Ishikawa (cell line): ENCODE results near the gene LSM2.

Experiments
- CEBPB ChIP-seq: IDR thresholded peaks from 2 replicates; pipeline ENCODE4 v1.6.1; 2012
- CREB1 ChIP-seq: IDR thresholded peaks from 2 replicates; pipeline ENCODE4 v1.6.1; 2012; ENCODE audit warnings: low read depth
- EGR1 ChIP-seq: IDR thresholded peaks from 2 replicates; pipeline ENCODE4 v1.6.1; 2012
- EP300 ChIP-seq: IDR thresholded peaks from 2 replicates; pipeline ENCODE4 v1.6.1; 2012; ENCODE audit warnings: borderline replicate concordance
- MAX ChIP-seq: IDR thresholded peaks from 2 replicates; pipeline ENCODE4 v1.6.1; 2012
- NFIC ChIP-seq: IDR thresholded peaks from 2 replicates; pipeline ENCODE4 v1.6.1; 2012
- RAD21 ChIP-seq: IDR thresholded peaks from 2 replicates; pipeline ENCODE4 v1.6.1; 2012; ENCODE audit warnings: low read depth
- REST ChIP-seq: IDR thresholded peaks from 2 replicates; pipeline ENCODE4 v1.6.1; 2012; ENCODE audit warnings: low read depth, mild to moderate bottlenecking
- TAF1 ChIP-seq: IDR thresholded peaks from 2 replicates; pipeline ENCODE4 v1.6.1; 2012; ENCODE audit warnings: low read depth, mild to moderate bottlenecking
- TEAD4 ChIP-seq: IDR thresholded peaks from 2 replicates; pipeline ENCODE4 v1.6.1; 2012
- USF1 ChIP-seq: IDR thresholded peaks from 2 replicates; pipeline ENCODE4 v1.6.1; 2012
- YY1 ChIP-seq: IDR thresholded peaks from 2 replicates; pipeline ENCODE4 v1.6.1; 2012; ENCODE audit warnings: low read depth
- ZBTB7A ChIP-seq: IDR thresholded peaks from 2 replicates; pipeline ENCODE4 v1.6.1; 2012; ENCODE audit warnings: low read depth

- TF ChIP-seq EP300 (no peak), TEAD4 (no peak), REST (no peak), ZBTB7A (no peak), EGR1 (no peak), CEBPB (no peak), USF1 (no peak), NFIC (no peak), YY1 (no peak), CREB1 (no peak), MAX (no peak), TAF1 (no peak), RAD21 (no peak)
Measured at GRCh38 chr6:31797588-31797987, 9.2 kb downstream of the LSM2 start.
